Duodenal mucosa (tissue), 2 donors: ENCODE data around the gene DISP2.

Source experiments
- H3K27ac ChIP-seq: one replicate; pipeline ENCODE4 v1.7.0; 2013; ENCODE audit warnings: low read depth, low read length
- H3K27me3 ChIP-seq, 2 donors: one replicate each; pipeline ENCODE4 v1.7.0; 2013; ENCODE audit warnings: low read length in 2 of 2, control low read depth in 1 of 2; ENCODE audit not compliant: insufficient read depth in 2 of 2, control insufficient read depth in 1 of 2
- H3K36me3 ChIP-seq, 2 donors: one replicate each; pipeline ENCODE4 v1.7.0; 2013; ENCODE audit warnings: low read length in 2 of 2, control low read depth in 1 of 2; ENCODE audit not compliant: insufficient read depth in 2 of 2, control insufficient read depth in 1 of 2
- H3K4me1 ChIP-seq, 2 donors: one replicate each; pipeline ENCODE4 v1.7.0; 2013; ENCODE audit warnings: low read length in 2 of 2, control low read depth in 1 of 2; ENCODE audit not compliant: insufficient read depth in 2 of 2, control insufficient read depth in 1 of 2
- H3K4me3 ChIP-seq, 2 donors: one replicate each; pipeline ENCODE4 v1.7.0; 2013; ENCODE audit warnings: low read length in 2 of 2, low read depth in 1 of 2
- H3K9ac ChIP-seq, 2 donors: one replicate each; pipeline ENCODE4 v1.7.0; 2013; ENCODE audit warnings: low read length in 2 of 2, low read depth in 1 of 2
- H3K9me3 ChIP-seq, 2 donors: one replicate each; pipeline ENCODE4 v1.7.0; 2013; ENCODE audit warnings: low read length in 2 of 2, control low read depth in 1 of 2; ENCODE audit not compliant: control insufficient read depth in 1 of 2

The DISP2 gene

DNA sequence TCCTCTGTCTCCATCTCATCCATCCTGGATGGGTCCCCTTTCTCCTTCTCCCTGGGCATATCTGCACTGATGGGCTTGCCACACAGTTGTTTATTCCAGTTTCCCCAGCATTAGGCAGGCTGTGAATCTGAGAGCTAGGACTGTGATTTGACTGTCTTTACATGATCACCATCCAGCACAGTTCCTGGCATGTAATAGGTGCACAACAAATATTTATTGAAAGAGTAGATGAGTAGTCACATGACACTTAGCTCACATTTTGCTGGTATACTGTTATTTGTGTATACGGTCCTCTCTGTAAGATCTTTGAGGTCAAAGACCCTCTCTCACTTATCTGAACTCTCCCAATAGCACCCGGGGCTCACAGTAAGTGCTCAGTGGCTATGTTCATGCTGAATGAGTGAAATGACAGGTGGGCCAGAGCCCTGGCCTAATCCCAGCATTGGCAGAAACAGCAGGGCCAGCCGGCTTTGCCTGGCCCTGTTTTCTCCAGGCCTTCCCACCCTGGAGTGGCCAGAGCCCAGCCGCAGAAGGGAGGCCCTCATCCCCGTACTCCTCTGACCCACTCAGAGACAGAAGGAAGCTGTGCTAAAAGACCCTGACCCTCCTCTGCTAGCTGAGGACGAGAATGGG is 66.6 kb downstream of the DISP2 start:
- Histone ChIP-seq H3K4me3 (no peak overlapping the region), H3K9me3 (no peaks in the 10 kb centered on the region), H3K27ac (no peak overlapping the region), H3K36me3 (no peaks in the 10 kb centered on the region), H3K4me1 (peaks cover 20 to 21% of the 10 kb centered on the region in 2 donors), H3K9ac (no peak overlapping the region), H3K27me3 (no peaks in the 10 kb centered on the region)

DNA sequence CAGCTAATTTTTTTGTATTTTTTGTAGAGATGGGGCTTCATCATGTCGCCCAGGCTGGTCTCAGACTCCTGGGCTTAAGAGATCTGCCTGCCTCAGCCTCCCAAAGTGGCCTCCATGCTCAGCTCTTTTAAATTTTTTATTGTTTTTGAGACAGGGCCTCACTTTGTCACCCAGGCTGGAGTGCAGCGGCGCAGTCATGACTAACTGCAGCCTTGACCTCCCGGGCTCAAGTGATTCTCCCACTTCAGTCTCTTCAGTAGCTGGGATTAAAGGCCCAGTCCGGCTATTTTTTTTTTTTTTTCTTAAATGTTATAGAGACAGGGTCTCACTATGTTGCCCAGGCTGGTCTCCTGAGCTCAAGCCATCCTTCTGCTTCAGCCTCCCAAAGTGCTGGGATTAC is 67.7 kb downstream of the DISP2 start:
- Histone ChIP-seq H3K27me3 (no peaks in the 10 kb centered on the region), H3K36me3 (no peaks in the 10 kb centered on the region), H3K27ac (no peak overlapping the region), H3K4me3 (no peak overlapping the region), H3K4me1 (peaks cover 12 to 18% of the 10 kb centered on the region in 2 donors), H3K9me3 (no peaks in the 10 kb centered on the region), H3K9ac (no peak overlapping the region)

DNA sequence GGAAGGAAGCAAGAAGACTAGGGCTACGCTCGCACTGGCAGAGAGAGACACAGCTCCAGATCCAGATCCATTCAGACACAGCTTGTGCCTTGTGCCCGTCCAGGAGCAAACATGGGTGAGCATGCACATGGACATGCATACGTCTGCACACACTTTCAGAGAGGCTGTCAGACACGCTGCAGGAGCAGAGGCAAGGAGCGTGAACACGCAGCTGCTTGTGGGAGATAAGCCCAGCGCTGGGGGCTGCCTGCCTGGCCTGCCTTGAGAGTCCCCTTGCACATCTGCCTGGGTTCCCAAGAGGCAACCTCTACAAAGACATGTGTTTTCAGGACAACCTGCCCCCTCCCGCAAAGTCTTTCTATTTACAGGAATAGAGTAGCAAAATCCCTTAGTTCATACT is 69.2 kb downstream of the DISP2 start:
- Histone ChIP-seq H3K36me3 (no peaks in the 10 kb centered on the region), H3K4me1 (peaks cover 0 to 5% of the 10 kb centered on the region in 2 donors), H3K9me3 (no peaks in the 10 kb centered on the region), H3K27me3 (no peaks in the 10 kb centered on the region), H3K4me3 (no peak overlapping the region), H3K27ac (no peak overlapping the region), H3K9ac (no peak overlapping the region)

DNA sequence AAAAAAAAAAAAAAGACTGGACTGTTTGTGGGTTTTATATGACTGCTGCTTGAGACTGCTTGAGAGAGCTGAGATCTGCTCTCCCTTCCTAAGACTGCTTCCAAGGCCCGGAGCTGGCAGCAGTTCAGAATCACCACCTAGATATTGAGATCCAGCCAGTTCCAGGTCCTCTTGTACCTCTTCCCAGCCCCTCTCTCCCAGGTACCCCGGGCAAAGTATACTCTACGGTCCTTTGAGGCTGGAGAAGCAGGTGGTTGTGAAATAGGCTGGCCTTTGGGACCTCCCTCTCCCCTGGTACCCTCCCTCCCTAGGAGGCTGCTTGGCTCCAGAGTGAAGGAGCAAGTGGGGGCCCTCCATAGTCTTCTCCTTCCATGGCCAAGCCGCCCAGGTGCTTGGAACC is 70.2 kb downstream of the DISP2 start:
- no peaks in the 10 kb centered on the region for H3K9me3 ChIP-seq
- H3K4me1 ChIP-seq, result peaks cover 0 to 5% of the 10 kb centered on the region in 2 donors
- no peaks in the 10 kb centered on the region for H3K27me3 ChIP-seq
- no peak overlapping the region for H3K27ac ChIP-seq
- H3K9ac ChIP-seq, result no peak overlapping the region
- no peaks in the 10 kb centered on the region for H3K36me3 ChIP-seq
- no peak overlapping the region for H3K4me3 ChIP-seq
